NB4 (cell line): Measurements from ENCODE around the gene PTPN9.
"Not testable (repeated sequence)": the region's sequence is repeated elsewhere in the genome, so short reads cannot be mapped to it uniquely, and the experiment has no call there.

Experiments
- MYC ChIP-seq: IDR thresholded peaks from 2 replicates; pipeline ENCODE4 v1.6.1; 2011; ENCODE audit warnings: low read depth, low read length
- POLR2A ChIP-seq: IDR thresholded peaks from 2 replicates; pipeline ENCODE4 v1.6.1; 2011; ENCODE audit warnings: mild to moderate bottlenecking; ENCODE audit not compliant: insufficient read length; ENCODE audit errors: extremely low read depth
- TF ChIP-seq, protein P1 (sequence below): IDR thresholded peaks from one replicate; pipeline ENCODE4 v1.5.1; 2012; ENCODE audit warnings: low read depth, low read length
- TF ChIP-seq, protein P2 (sequence below): IDR thresholded peaks from 2 replicates; pipeline ENCODE4 v1.6.1; 2011; ENCODE audit warnings: low read depth, low read length

DNA sequence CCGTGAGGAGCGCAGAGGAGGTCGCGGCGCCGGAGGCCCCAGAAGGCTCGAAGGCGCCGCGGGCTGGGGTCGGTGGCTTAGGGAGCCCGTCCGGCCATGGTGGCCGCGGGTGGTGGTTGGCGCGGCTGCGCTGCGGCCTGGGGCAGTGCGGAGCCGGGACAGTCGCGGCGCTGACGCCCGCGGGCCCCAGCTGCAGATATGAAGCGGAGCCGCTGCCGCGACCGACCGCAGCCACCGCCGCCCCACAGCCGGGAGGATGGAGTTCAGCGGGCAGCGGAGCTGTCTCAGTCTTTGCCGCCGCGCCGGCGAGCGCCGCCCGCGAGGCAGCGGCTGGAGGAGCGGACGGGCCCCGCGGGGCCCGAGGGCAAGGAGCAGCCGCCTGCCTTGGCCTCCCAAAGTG lies 98.7 kb downstream of the PTPN9 start:
- not testable (repeated sequence) for TF ChIP-seq POLR2A, MYC
- TF ChIP-seq, protein P1, sequence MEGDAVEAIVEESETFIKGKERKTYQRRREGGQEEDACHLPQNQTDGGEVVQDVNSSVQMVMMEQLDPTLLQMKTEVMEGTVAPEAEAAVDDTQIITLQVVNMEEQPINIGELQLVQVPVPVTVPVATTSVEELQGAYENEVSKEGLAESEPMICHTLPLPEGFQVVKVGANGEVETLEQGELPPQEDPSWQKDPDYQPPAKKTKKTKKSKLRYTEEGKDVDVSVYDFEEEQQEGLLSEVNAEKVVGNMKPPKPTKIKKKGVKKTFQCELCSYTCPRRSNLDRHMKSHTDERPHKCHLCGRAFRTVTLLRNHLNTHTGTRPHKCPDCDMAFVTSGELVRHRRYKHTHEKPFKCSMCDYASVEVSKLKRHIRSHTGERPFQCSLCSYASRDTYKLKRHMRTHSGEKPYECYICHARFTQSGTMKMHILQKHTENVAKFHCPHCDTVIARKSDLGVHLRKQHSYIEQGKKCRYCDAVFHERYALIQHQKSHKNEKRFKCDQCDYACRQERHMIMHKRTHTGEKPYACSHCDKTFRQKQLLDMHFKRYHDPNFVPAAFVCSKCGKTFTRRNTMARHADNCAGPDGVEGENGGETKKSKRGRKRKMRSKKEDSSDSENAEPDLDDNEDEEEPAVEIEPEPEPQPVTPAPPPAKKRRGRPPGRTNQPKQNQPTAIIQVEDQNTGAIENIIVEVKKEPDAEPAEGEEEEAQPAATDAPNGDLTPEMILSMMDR: not testable (repeated sequence)
- TF ChIP-seq, protein P2, sequence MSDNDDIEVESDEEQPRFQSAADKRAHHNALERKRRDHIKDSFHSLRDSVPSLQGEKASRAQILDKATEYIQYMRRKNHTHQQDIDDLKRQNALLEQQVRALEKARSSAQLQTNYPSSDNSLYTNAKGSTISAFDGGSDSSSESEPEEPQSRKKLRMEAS: not testable (repeated sequence)
